HepG2 (cell line): ENCODE data around the gene THRA. TPM values are rescaled to one million over a fixed set of nuclear protein-coding genes. Genes with fewer than 3 reads are reported as not detected.

Experiments
- CEBPB ChIP-seq: IDR thresholded peaks from 2 replicates; pipeline ENCODE4 v1.6.1; 2011; ENCODE audit warnings: low read depth, low read length, improper control_type of control experiment, borderline replicate concordance
- FOSL2 ChIP-seq: sonication (generic); formaldehyde crosslinking; IDR thresholded peaks from 2 replicates; pipeline ENCODE4 v1.4.0; 2020; ENCODE audit warnings: missing genetic modification reagents
- FOXM1 ChIP-seq: sonication (generic); formaldehyde crosslinking; IDR thresholded peaks from 2 replicates; pipeline ENCODE4 v1.5.0; 2020; ENCODE audit warnings: missing genetic modification reagents
- GATAD2A ChIP-seq: IDR thresholded peaks from 2 replicates; pipeline ENCODE4 v1.6.1; 2016
- HNRNPL ChIP-seq: fragments of 200-400 bp; formaldehyde crosslinking; IDR thresholded peaks from 2 replicates; pipeline ENCODE4 v1.6.1; 2017; ENCODE audit warnings: mild to moderate bottlenecking, low read depth, low read length
- KDM5B ChIP-seq: sonication (generic); formaldehyde crosslinking; IDR thresholded peaks from 2 replicates; pipeline ENCODE4 v1.4.0; 2020; ENCODE audit warnings: missing genetic modification reagents, mild to moderate bottlenecking, borderline replicate concordance
- KMT2A ChIP-seq: sonication (generic); formaldehyde crosslinking; IDR thresholded peaks from 2 replicates; pipeline ENCODE4 v1.4.0; 2020; ENCODE audit warnings: missing genetic modification reagents
- MEF2D ChIP-seq: sonication (generic); formaldehyde crosslinking; IDR thresholded peaks from 2 replicates; pipeline ENCODE4 v1.5.1; 2020; ENCODE audit warnings: mild to moderate bottlenecking, missing genetic modification reagents
- NFIB ChIP-seq: sonication (generic); formaldehyde crosslinking; IDR thresholded peaks from 2 replicates; pipeline ENCODE4 v1.9.0; 2021; ENCODE audit warnings: missing genetic modification reagents, mild to moderate bottlenecking, borderline replicate concordance
- PHF8 ChIP-seq: sonication (generic); formaldehyde crosslinking; IDR thresholded peaks from 2 replicates; pipeline ENCODE4 v1.5.0; 2020; ENCODE audit warnings: missing genetic modification reagents
- RBM39 ChIP-seq: fragments of 200-400 bp; formaldehyde crosslinking; IDR thresholded peaks from one replicate; pipeline ENCODE4 v1.6.1; 2018; ENCODE audit warnings: antibody characterized with exemption, mild to moderate bottlenecking, low read depth, low read length; ENCODE audit not compliant: poor library complexity, severe bottlenecking
- RFX1 ChIP-seq: fragments of 450-650 bp; IDR thresholded peaks from 2 replicates; pipeline ENCODE4 v1.6.1; 2017
- ZBTB39 ChIP-seq: sonication (generic); formaldehyde crosslinking; IDR thresholded peaks from 2 replicates; pipeline ENCODE4 v1.5.0; 2020; ENCODE audit warnings: missing genetic modification reagents
- ZFP36 ChIP-seq: fragments of 150-350 bp; IDR thresholded peaks from 2 replicates; pipeline ENCODE4 v1.6.1; 2018; ENCODE audit warnings: borderline replicate concordance, low read length, low read depth; ENCODE audit not compliant: partially characterized antibody
- ZNF256 ChIP-seq: sonication (generic); formaldehyde crosslinking; conservative IDR thresholded peaks from 2 replicates; pipeline ENCODE4 v1.4.0; 2020; ENCODE audit warnings: missing genetic modification reagents
- ZNF577 ChIP-seq: sonication (generic); formaldehyde crosslinking; IDR thresholded peaks from 2 replicates; pipeline ENCODE4 v1.4.0; 2020; ENCODE audit warnings: mild to moderate bottlenecking, low read depth, missing genetic modification reagents, borderline replicate concordance
- ZNF678 ChIP-seq: sonication (generic); formaldehyde crosslinking; IDR thresholded peaks from 2 replicates; pipeline ENCODE4 v1.4.0; 2020; ENCODE audit warnings: mild to moderate bottlenecking, missing genetic modification reagents
- ZNF766 ChIP-seq: sonication (generic); formaldehyde crosslinking; IDR thresholded peaks from 2 replicates; pipeline ENCODE4 v1.5.0; 2020; ENCODE audit warnings: missing genetic modification reagents, borderline replicate concordance
- polyA plus RNA-seq, 8 experiments: library from polyadenylated mRNA; depleted of rRNA in 3 of 8; stranded (reverse) in 7 of 8; unstranded in 1 of 8; fragments of >200 nt; fragmentation: Illumina TruSeq in 4 of 8; extraction: Trizol in 4 of 8; gene quantifications; 2 replicates each; pipeline versions ENCODE4 v1.2.1 to v1.2.3, GENCODE V29; 2011 to 2016; ENCODE audit warnings: low read depth in 4 of 8, missing spikeins in 1 of 8, mixed read lengths in 1 of 8; ENCODE audit not compliant: insufficient read depth in 1 of 8
- total RNA-seq, 5 experiments: library from RNA; depleted of rRNA; stranded (reverse); fragments of >200 nt; fragmentation: Illumina TruSeq; extraction: Trizol; gene quantifications; 2 replicates each; pipeline ENCODE4 v1.2.3, GENCODE V29; 2016; ENCODE audit warnings: low read depth in 1 of 5
- TF ChIP-seq, protein P1 (sequence below): sonication (generic); formaldehyde crosslinking; IDR thresholded peaks from 2 replicates; pipeline ENCODE4 v1.5.0; 2020; ENCODE audit warnings: mild to moderate bottlenecking, missing genetic modification reagents
- TF ChIP-seq, protein P2 (sequence below): fragments of 450-650 bp; IDR thresholded peaks from 2 replicates; pipeline ENCODE4 v1.6.1; 2017

THRA gene
- total and polyA plus RNA-seq, 2 of the 13 experiments (the other 11 are each of a cell fraction or from before 2014, with no cell fraction given) = 8.0 to 9.9 TPM

DNA sequence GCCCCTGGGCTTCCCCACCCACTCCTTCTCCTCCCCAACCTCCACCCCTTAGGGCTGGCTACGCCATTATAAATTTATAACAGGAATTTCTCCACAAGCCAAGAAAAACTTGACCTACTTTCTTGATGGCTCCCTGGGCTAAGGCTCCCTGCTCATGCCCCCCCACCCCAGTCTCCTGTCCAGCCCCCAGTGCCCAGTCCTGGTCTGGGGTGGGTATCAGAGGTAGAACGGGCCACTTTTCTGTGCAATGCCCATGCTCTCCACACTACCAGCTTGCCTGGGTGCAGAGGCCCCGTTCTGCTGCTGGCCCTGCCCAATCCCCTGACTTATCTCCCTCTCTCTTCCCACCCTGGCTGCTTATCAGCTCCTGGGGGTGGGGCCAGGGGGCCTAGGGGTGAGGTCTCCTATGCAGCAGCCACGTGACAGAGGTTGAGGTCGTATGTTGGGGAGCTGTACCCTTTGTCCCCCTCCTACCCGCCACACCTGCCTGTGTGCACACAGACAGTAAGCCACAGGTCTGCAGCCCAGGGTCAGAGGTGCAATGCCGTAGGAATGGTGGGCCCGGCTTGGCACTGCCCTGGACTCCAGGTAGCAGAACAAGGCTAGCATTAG, 10.1 kb downstream of the THRA start (continued):
- TF ChIP-seq PHF8 (CRISPR knock-in tag) (no peak), NFIB (no peak), ZNF256 (CRISPR knock-in tag) (no peak), ZBTB39 (CRISPR knock-in tag) (no peak), ZNF577 (CRISPR knock-in tag) (no peak), FOSL2 (CRISPR knock-in tag) (no peak; the same call in 1 of the 2 replicates), GATAD2A (CRISPR knock-in tag) (peak; percentile 24; the same call in 1 of the 2 replicates), ZNF678 (CRISPR knock-in tag) (no peak), ZNF766 (no peak), KDM5B (CRISPR knock-in tag) (no peak; the same call in 1 of the 2 replicates), RBM39 (no peak), HNRNPL (no peak), FOXM1 (no peak), MEF2D (no peak), KMT2A (CRISPR knock-in tag) (no peak), CEBPB (no peak), ZFP36 (no peak), RFX1 (no peak)
- TF ChIP-seq, protein P1, sequence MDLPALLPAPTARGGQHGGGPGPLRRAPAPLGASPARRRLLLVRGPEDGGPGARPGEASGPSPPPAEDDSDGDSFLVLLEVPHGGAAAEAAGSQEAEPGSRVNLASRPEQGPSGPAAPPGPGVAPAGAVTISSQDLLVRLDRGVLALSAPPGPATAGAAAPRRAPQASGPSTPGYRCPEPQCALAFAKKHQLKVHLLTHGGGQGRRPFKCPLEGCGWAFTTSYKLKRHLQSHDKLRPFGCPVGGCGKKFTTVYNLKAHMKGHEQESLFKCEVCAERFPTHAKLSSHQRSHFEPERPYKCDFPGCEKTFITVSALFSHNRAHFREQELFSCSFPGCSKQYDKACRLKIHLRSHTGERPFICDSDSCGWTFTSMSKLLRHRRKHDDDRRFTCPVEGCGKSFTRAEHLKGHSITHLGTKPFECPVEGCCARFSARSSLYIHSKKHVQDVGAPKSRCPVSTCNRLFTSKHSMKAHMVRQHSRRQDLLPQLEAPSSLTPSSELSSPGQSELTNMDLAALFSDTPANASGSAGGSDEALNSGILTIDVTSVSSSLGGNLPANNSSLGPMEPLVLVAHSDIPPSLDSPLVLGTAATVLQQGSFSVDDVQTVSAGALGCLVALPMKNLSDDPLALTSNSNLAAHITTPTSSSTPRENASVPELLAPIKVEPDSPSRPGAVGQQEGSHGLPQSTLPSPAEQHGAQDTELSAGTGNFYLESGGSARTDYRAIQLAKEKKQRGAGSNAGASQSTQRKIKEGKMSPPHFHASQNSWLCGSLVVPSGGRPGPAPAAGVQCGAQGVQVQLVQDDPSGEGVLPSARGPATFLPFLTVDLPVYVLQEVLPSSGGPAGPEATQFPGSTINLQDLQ (CRISPR knock-in tag) = no peak
- TF ChIP-seq, protein P2, sequence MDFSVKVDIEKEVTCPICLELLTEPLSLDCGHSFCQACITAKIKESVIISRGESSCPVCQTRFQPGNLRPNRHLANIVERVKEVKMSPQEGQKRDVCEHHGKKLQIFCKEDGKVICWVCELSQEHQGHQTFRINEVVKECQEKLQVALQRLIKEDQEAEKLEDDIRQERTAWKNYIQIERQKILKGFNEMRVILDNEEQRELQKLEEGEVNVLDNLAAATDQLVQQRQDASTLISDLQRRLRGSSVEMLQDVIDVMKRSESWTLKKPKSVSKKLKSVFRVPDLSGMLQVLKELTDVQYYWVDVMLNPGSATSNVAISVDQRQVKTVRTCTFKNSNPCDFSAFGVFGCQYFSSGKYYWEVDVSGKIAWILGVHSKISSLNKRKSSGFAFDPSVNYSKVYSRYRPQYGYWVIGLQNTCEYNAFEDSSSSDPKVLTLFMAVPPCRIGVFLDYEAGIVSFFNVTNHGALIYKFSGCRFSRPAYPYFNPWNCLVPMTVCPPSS = no peak
